Measurements from ENCODE around the gene PPP1R14B.

The PPP1R14B gene, protein sequence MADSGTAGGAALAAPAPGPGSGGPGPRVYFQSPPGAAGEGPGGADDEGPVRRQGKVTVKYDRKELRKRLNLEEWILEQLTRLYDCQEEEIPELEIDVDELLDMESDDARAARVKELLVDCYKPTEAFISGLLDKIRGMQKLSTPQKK

GRCh38 chr11:64246871-64247728 is at the start of gene PPP1R14B:
TSS of gene PPP1R14B (minus strand) at chr11:64246943. CDS start at chr11:64246673, 270 bp downstream.
- peaks cover 27% of the 10 kb centered on the region for H3K4me1 Mint-ChIP-seq (ENCODE audit: low read depth)
- H3K9me3 Mint-ChIP-seq = no peaks in the 10 kb centered on the region
- DNase-seq (ENCODE audit: low spot score) = peak; percentile 86
- peak within 1 kb of the TSS; percentile 80 for H3K27ac Mint-ChIP-seq
- peaks cover 14% of the 10 kb centered on the region for H3K36me3 Mint-ChIP-seq (ENCODE audit: low read depth)
- no peaks in the 10 kb centered on the region for H3K27me3 Mint-ChIP-seq (ENCODE audit: low read depth)
- peak within 1 kb of the TSS; percentile 91 for H3K4me3 Mint-ChIP-seq

DNA sequence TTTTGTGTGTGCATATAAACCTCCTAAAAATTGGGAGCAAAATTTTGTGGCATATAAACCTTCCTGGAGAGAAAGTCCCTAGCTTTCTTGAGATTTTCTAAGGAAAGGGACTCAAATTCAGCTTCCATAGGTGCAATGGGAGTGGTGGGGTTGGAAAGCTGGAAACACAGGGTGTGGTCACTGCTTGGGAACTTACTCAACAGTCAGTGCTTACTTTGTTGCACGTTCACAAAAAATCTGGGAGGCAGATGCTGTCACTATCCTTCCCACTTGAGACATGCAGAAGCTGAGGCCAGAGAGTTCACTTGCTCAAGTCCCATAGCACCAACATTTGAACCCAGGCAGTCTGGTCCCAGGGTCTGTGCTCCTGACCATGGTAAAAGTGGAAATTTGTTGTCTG is 49.5 kb upstream of the PPP1R14B start:
- no peaks in the 10 kb centered on the region for H3K36me3 Mint-ChIP-seq (ENCODE audit: low read depth)
- H3K9me3 Mint-ChIP-seq = no peaks in the 10 kb centered on the region
- H3K27ac Mint-ChIP-seq = no peak overlapping the region
- H3K4me3 Mint-ChIP-seq = no peak overlapping the region
- H3K27me3 Mint-ChIP-seq (ENCODE audit: low read depth) = peaks cover 82% of the 10 kb centered on the region
- no peak for DNase-seq (ENCODE audit: low spot score)
- H3K4me1 Mint-ChIP-seq (ENCODE audit: low read depth) = peaks cover 13% of the 10 kb centered on the region

DNA sequence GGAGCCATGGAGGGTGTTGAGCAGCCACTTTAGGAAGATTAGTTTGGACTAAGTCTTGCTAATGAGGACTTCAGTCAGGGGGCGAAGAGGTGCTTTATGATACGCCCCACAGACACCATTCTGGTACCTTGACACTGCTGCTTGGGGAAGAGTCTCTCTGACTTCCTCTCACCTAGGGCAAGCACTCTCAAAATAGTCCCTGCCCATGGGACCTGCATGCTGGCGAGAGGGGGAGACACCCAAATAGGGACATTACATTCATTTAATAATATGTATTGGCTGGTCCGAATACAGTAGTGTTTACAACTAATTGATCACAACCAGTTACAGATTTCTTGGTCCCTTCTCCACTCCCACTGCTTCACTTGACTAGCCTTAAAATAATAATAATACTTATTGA is 49.0 kb upstream of the PPP1R14B start:
- Mint-ChIP-seq H3K4me3 (no peak overlapping the region), H3K27ac (no peak overlapping the region), H3K27me3 (ENCODE audit: low read depth) (peaks cover 83% of the 10 kb centered on the region), H3K4me1 (ENCODE audit: low read depth) (peaks cover 11% of the 10 kb centered on the region), H3K36me3 (ENCODE audit: low read depth) (no peaks in the 10 kb centered on the region), H3K9me3 (no peaks in the 10 kb centered on the region)
- DNase-seq (ENCODE audit: low spot score) = no peak

GRCh38 chr11:64294774-64295173 is 48.0 kb upstream of the PPP1R14B start:
- no peaks in the 10 kb centered on the region for H3K36me3 Mint-ChIP-seq (ENCODE audit: low read depth)
- no peak for DNase-seq (ENCODE audit: low spot score)
- no peak overlapping the region for H3K27ac Mint-ChIP-seq

GRCh38 chr11:64292460-64293254 is 45.9 kb upstream of the PPP1R14B start:
- Mint-ChIP-seq H3K27ac (peak overlapping the region; percentile 26), H3K27me3 (ENCODE audit: low read depth) (peaks cover 67% of the 10 kb centered on the region), H3K36me3 (ENCODE audit: low read depth) (no peaks in the 10 kb centered on the region), H3K4me1 (ENCODE audit: low read depth) (peaks cover 4% of the 10 kb centered on the region), H3K9me3 (no peaks in the 10 kb centered on the region), H3K4me3 (peak overlapping the region; percentile 47)
- DNase-seq (ENCODE audit: low spot score) = no peak

More at GRCh38 chr11:64294774-64295173, 48.0 kb upstream of the PPP1R14B start:
- Mint-ChIP-seq H3K9me3 (no peaks in the 10 kb centered on the region), H3K4me3 (no peak overlapping the region), H3K4me1 (ENCODE audit: low read depth) (peaks cover 7% of the 10 kb centered on the region), H3K27me3 (ENCODE audit: low read depth) (peaks cover 80% of the 10 kb centered on the region)

DNA sequence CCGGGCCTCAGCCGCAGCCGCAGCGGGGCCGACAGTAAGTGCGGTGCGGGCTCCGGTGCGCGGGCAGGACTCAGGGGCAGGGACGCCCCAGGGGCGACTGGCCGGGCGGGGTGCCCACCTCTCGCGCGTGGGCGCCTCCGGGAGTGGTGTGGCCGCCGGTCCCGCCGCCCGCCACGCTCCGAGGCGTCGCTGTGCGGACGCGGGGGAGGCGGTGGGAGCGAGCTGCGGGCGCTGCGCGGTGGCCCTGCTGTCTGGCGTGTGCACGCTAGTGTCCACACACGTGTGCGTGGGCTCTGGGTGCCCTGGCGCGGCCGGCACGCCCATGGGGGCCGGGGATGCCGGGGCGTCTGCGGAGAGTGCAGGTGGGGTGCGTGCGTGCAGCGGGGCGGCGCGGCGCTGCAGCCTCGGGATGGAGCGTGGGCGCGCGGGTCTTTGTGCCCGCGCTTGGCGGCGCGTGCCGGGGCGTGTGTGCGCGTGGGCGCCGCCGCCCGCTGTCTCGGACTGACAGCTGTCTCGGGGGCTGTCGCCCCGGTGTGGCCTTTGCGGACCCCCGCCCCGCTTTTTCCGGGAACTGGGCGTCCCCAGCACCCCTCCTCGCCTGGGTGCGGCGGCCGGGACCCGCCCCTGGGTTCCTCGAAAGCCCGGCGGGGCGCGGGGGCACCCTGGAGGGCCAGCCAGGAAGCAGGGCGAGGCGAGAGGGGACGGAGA is 45.2 kb upstream of the PPP1R14B start:
- H3K27ac Mint-ChIP-seq = no peak overlapping the region

DNA sequence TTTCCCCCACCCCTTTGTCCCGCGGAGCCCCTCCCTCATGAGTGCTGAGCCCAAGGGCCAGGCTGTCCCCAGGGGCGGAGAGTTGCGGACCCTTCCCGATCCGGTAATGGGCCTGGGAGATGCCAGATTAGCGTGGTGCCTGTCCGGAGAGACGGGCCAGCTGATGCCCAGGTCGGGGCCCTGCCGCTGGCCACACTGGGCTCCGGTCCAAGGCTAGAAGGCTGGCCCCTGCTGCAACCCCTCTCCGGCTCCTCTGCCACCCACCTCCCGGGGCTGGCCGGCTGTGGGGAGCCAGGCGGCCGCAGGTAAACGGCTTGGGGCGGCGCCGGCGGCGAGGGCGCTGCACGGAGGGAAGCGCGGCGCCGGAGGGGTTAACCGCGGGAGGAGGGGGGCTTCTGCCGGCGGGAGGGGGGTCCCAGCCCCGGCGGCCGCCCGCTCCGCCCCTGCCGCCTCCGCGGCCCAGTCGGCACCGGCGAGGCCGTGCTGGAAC is 44.6 kb upstream of the PPP1R14B start, which contains the start of gene KCNK4:
KCNK4 (plus strand) TSS at position 41 of the 490 bp plus-strand sequence. CDS start 1,717 bp downstream, outside the sequence.
- Mint-ChIP-seq H3K9me3 (no peaks in the 10 kb centered on the region), H3K4me3 (peak within 1 kb of the TSS; percentile 79), H3K27me3 (ENCODE audit: low read depth) (peaks cover 54% of the 10 kb centered on the region), H3K27ac (no peak within 1 kb of the TSS), H3K4me1 (ENCODE audit: low read depth) (peaks cover 8% of the 10 kb centered on the region), H3K36me3 (ENCODE audit: low read depth) (no peaks in the 10 kb centered on the region)
- DNase-seq (ENCODE audit: low spot score) = no peak

More for the DNA sequence above, 45.2 kb upstream of the PPP1R14B start:
- Mint-ChIP-seq H3K4me1 (ENCODE audit: low read depth) (peaks cover 2% of the 10 kb centered on the region), H3K36me3 (ENCODE audit: low read depth) (no peaks in the 10 kb centered on the region), H3K9me3 (no peaks in the 10 kb centered on the region), H3K27me3 (ENCODE audit: low read depth) (peaks cover 60% of the 10 kb centered on the region), H3K4me3 (no peak overlapping the region)
- no peak for DNase-seq (ENCODE audit: low spot score)

DNA sequence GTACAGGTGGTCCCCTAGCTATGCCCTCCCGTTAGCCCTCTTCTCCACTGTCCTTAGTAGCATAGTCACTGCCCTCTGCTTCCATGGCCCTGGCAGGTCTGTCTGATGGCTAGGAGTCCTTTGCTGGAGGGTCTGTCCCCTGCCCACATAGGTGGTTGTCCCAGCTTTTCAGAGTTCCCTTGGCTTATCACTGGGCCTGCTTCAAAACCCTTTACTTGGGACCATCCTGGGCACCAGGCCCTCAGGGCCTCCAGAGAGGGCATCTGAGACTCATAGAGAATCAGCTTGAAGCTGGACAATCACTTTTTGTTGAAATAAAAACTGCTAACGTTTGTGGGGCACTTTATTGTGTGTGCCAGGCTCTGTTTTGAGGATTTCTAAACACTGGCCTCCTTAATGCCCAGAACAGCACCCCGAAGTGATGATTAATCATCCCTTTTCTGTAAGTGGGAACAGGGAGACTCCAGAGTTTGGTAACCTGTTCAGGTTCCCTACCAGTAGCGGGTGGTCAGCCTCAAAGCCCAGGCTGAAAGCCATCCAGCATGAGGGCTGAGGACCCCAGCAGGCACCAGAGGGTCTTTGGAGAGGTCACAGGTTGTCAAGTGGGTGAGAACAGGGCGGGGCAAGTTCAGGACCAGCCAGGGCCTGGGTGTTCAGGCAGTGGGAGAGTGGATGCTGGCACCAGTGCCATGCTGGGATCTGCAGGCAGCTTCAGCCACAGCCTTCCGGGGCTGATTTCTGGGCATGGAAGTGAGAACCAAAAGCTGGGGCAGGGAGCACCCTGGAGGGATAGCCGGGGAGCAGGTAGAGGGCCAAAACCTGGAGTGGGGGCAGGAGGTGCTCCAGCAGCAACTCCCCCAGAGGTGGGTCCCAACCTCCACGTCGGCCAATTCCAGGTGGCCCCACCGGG is 43.9 kb upstream of the PPP1R14B start:
- Mint-ChIP-seq H3K9me3 (no peaks in the 10 kb centered on the region), H3K36me3 (ENCODE audit: low read depth) (no peaks in the 10 kb centered on the region), H3K27me3 (ENCODE audit: low read depth) (peaks cover 47% of the 10 kb centered on the region), H3K27ac (no peak overlapping the region), H3K4me1 (ENCODE audit: low read depth) (peaks cover 10% of the 10 kb centered on the region), H3K4me3 (peak overlapping the region; percentile 79)
- no peak for DNase-seq (ENCODE audit: low spot score)

DNA sequence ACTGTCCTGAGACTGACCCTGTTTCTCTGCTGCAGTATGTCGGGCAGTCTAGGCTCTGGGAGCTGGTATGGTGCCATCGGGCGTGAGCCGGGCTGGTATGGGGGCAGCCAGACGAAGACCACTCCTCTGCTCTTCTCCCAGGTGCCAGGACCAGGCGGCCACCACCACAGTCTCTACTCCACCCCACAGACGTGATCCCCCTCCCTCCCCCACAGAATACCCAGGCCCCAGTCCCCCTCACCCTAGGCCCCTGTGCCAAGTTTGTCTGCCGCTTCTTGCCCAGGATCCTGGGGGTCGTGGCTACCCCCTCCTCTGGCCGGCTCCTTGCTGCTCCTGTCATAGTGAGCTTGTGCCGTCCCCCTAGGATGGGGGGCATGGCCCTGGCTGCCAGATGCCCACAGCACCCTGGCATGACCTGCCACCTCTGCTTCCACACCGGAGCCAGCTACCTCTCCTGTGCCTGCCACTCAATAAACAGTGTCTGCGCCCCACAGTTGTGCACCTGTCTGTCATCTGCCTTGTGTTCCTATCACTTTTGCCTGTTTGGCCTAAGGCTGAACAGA is 42.3 kb upstream of the PPP1R14B start:
- Mint-ChIP-seq H3K27ac (no peak overlapping the region), H3K4me3 (no peak overlapping the region), H3K27me3 (ENCODE audit: low read depth) (peaks cover 32% of the 10 kb centered on the region), H3K4me1 (ENCODE audit: low read depth) (peaks cover 10% of the 10 kb centered on the region), H3K36me3 (ENCODE audit: low read depth) (no peaks in the 10 kb centered on the region), H3K9me3 (no peaks in the 10 kb centered on the region)
- DNase-seq (ENCODE audit: low spot score) = no peak

- H3K4me3 Mint-ChIP-seq = no peak overlapping the region
- DNase-seq (ENCODE audit: low spot score) = no peak
- H3K27me3 Mint-ChIP-seq (ENCODE audit: low read depth) = peaks cover 24% of the 10 kb centered on the region
- H3K9me3 Mint-ChIP-seq = no peaks in the 10 kb centered on the region
- no peaks in the 10 kb centered on the region for H3K36me3 Mint-ChIP-seq (ENCODE audit: low read depth)
- H3K4me1 Mint-ChIP-seq (ENCODE audit: low read depth) = peaks cover 12% of the 10 kb centered on the region
- H3K27ac Mint-ChIP-seq = no peak overlapping the region
Measured at GRCh38 chr11:64288353-64288750, 41.6 kb upstream of the PPP1R14B start.

DNA sequence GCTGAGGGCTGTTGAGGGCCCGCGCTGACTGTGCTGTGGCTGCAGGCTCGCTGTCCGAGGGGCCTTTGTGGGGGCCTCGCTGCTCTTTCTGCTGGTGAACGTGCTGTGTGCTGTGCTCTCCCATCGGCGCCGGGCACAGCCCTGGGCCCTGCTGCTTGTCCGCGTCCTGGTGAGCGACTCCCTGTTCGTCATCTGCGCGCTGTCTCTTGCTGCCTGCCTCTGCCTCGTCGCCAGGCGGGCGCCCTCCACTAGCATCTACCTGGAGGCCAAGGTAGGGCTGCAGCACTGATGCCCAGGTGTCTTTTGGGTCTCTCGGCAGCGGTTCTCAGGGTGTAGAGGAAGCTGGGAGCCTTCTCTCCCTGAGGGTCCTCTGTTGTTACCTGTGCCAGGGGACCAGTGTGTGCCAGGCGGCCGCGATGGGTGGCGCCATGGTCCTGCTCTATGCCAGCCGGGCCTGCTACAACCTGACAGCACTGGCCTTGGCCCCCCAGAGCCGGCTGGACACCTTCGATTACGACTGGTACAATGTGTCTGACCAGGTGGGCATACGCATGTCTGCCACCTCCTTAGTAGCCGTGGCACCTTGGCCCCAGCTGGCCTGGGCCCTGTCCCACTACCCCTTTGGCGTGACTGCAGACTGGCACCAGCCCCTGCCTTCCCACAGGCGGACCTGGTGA is 41.1 kb upstream of the PPP1R14B start:
- no peaks in the 10 kb centered on the region for H3K9me3 Mint-ChIP-seq

DNA sequence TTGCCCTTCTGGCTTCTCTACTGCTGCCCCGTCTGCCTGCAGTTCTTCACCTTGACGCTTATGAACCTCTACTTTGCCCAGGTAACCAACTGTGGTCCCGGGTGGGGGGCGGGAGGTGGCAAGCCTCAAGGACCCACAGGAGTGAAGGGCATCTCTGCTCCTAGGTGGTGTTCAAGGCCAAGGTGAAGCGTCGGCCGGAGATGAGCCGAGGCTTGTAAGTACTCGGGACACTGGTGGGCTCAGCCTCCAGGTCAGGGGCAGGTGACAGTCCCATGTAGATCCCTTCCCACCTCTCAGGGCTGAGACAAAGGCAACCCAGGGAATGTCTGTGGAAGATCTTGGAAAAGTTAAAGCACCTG is 40.0 kb upstream of the PPP1R14B start:
- Mint-ChIP-seq H3K27me3 (ENCODE audit: low read depth) (peaks cover 16% of the 10 kb centered on the region), H3K27ac (peak overlapping the region; percentile 86), H3K36me3 (ENCODE audit: low read depth) (peaks cover 2% of the 10 kb centered on the region), H3K4me3 (peak overlapping the region; percentile 89), H3K9me3 (no peaks in the 10 kb centered on the region), H3K4me1 (ENCODE audit: low read depth) (peaks cover 15% of the 10 kb centered on the region)
- no peak for DNase-seq (ENCODE audit: low spot score)

More for the DNA sequence above, 41.1 kb upstream of the PPP1R14B start:
- Mint-ChIP-seq H3K4me3 (no peak overlapping the region), H3K27me3 (ENCODE audit: low read depth) (peaks cover 19% of the 10 kb centered on the region), H3K4me1 (ENCODE audit: low read depth) (peaks cover 15% of the 10 kb centered on the region), H3K36me3 (ENCODE audit: low read depth) (no peaks in the 10 kb centered on the region), H3K27ac (no peak overlapping the region)
- no peak for DNase-seq (ENCODE audit: low spot score)

All from T-helper 2 cell treated with Interferon-gamma antibody and Interleukin-4, amounts not matched to agents 5 μg/mL and 100 μg/mL, for 36 hours (primary cell).